NCI-H1930 (cell line): ENCODE data around the gene JMJD1C.
"Not testable (repeated sequence)": the region's sequence is repeated elsewhere in the genome, so short reads cannot be mapped to it uniquely, and the experiment has no call there.

Experiments used
- DNase-seq, 2 experiments: peaks; one replicate each; lab custom pipeline; 2025; lab: John Stamatoyannopoulos, UW

Gene JMJD1C

GRCh38 chr10:63164166-63164623 is 301.6 kb downstream of the JMJD1C start:
- no peak for DNase-seq

GRCh38 chr10:63161592-63161991 is 304.2 kb downstream of the JMJD1C start:
- no peak for DNase-seq

GRCh38 chr10:63157845-63158624 is 307.7 kb downstream of the JMJD1C start:
- DNase-seq = peak; percentile 15 to 49

GRCh38 chr10:63156236-63156635 is 309.5 kb downstream of the JMJD1C start:
- no peak for DNase-seq

GRCh38 chr10:63155388-63156020 is 310.3 kb downstream of the JMJD1C start:
- no peak for DNase-seq

- no peak for DNase-seq
These were observed 311.0 kb downstream of the JMJD1C start for GRCh38 chr10:63154546-63155387.

- DNase-seq = not testable (repeated sequence)
These were observed 311.8 kb downstream of the JMJD1C start for GRCh38 chr10:63153868-63154545.

GRCh38 chr10:63150745-63151144 is 315.0 kb downstream of the JMJD1C start:
- DNase-seq = no peak

GRCh38 chr10:63146503-63146902 is 319.3 kb downstream of the JMJD1C start:
- no peak for DNase-seq

- DNase-seq = no peak
These were observed 320.0 kb downstream of the JMJD1C start for GRCh38 chr10:63145782-63146181.

GRCh38 chr10:63143987-63144386 is 321.8 kb downstream of the JMJD1C start:
- DNase-seq = no peak

- DNase-seq = no peak
These were observed 323.6 kb downstream of the JMJD1C start for GRCh38 chr10:63142136-63142535.

GRCh38 chr10:63140077-63140476 is 325.7 kb downstream of the JMJD1C start:
- no peak for DNase-seq

GRCh38 chr10:63137306-63137705 is 328.5 kb downstream of the JMJD1C start:
- no peak for DNase-seq

- DNase-seq = no peak
These were observed 331.8 kb downstream of the JMJD1C start for GRCh38 chr10:63133821-63134557.

- DNase-seq = peak; percentile 91 to 95
These were observed 332.5 kb downstream of the JMJD1C start, which contains the start of gene NRBF2 for GRCh38 chr10:63133056-63133820. NRBF2 (plus strand) TSS chr10:63133328; CDS start chr10:63133471, 143 bp downstream.

GRCh38 chr10:63132651-63133055 is 333.1 kb downstream of the JMJD1C start:
- no peak for DNase-seq

- DNase-seq = no peak
These were observed 335.9 kb downstream of the JMJD1C start for GRCh38 chr10:63129888-63130287.

GRCh38 chr10:63128443-63128842 is 337.3 kb downstream of the JMJD1C start:
- no peak for DNase-seq

GRCh38 chr10:63125459-63125858 is 340.3 kb downstream of the JMJD1C start:
- DNase-seq = no peak
